ENCODE data around the gene BCAS2.

DNA sequence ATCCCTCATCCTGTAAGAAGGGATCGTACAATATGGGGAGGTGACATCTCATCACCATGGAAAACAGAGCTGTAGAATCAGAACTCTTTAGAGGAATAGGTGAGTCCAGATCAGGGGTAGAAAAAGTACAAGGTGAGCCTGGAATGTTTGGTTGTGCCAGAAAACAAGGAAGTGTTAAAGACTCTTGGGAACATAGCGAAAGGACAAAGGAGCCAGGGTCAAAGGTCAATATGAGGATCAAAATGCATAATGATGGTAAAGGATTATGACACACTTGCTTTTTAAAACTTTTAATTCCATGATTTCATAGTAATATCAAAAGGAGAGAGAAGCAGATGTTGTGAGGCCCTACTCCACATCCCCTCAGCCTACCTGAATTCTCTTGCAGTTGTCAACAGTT, 51.2 kb downstream of the BCAS2 start:
- TF ChIP-seq GATA2 (IDR thresholded peaks at IDR 0.05; ENCODE audit: low read depth, low read length) (no peak), GATA3 (IDR thresholded peaks at IDR 0.05; ENCODE audit: low read depth, low read length) (no peak)

Data from SH-SY5Y (cell line).